Esophagus squamous epithelium (tissue), 4 donors: ENCODE data around the gene NUP210.

Source experiments
- CTCF ChIP-seq, 6 experiments: fragments of 450-650 bp in 4 of 6; fragments of 200-600 bp in 2 of 6; sonication (generic) in 2 of 6; IDR thresholded peaks; one replicate each; pipeline ENCODE4 v1.5.1; 2016 to 2019; ENCODE audit warnings: antibody characterized with exemption in 6 of 6, mild to moderate bottlenecking in 4 of 6, moderate library complexity in 4 of 6
- POLR2A ChIP-seq, 4 donors: fragments of 450-650 bp; IDR thresholded peaks; one replicate each; pipeline ENCODE4 v1.6.1; 2017; ENCODE audit warnings: antibody characterized with exemption in 4 of 4, mild to moderate bottlenecking in 4 of 4, moderate library complexity in 3 of 4

GRCh38 chr3:13463618-13464400 lies 43.7 kb upstream of the NUP210 start:
- TF ChIP-seq CTCF (IDR thresholded peaks at IDR 0.05) (no peak), POLR2A (IDR thresholded peaks at IDR 0.05) (no peak)
